ENCODE measurements around the gene ITIH4. TPM values are rescaled to one million over a fixed set of nuclear protein-coding genes. Genes with fewer than 3 reads are reported as not detected.

ITIH4 gene
- total RNA-seq, 1 experiment from 2014 or later, result not detected

- no peak within 1 kb of the TSS for H3K4me3 ChIP-seq
- H3K36me3 ChIP-seq, result no peaks in the 10 kb centered on the region
- no peaks in the 10 kb centered on the region for H3K27me3 ChIP-seq
- no peak for DNase-seq
- no peaks in the 10 kb centered on the region for H3K9me3 ChIP-seq
Measured at GRCh38 chr3:52794612-52795099, 35.8 kb downstream of the ITIH4 start, which contains the start of gene ITIH3. Gene ITIH3, plus strand, starts transcription at chr3:52794796. Its CDS starts 8 bp downstream, at chr3:52794804.

DNA sequence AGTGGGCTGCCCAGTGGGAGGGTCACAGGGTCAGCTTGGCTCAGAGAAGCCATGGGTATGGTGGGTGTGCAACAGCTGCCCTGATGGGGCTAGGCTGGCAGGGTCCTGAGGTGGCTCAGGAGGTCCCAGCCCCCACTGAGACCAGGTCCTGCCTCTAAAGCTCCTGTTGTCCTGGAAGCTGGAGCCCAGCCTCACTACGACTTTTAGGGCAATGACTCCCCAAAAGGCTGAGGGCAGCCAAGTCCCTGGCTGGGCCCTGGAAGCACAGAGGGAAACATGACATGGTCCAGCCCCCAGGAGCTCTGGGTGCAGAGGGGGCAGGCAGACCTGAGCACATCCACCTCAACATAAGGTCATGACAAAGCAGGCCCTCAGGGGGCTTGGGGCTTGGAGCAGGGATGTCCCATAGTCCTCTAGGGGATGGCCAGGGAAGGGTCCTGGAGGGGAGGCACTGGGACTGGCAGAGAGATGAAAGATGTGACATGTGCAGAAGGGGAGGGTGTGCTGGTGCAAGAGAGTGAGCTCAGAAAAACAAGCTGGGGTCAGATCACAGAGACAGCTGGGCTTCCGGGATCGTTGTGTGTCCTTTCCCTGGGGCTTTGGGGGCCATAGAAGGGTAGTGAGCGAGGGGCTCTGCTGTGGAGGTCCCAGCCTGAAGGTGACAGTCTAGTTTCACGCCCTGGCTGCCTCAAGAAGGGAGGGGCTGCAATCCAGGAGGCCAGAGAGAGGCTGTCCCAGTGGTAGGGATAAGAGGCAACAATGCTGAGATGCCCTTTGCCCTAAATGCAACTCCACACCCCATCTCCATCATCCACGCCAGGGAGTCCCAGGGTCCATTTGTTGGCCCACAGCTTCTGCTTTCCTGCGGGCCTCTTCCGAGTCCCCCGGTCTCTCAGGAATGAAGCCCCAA is 36.5 kb downstream of the ITIH4 start:
- DNase-seq, result no peak
- H3K27me3 ChIP-seq, result no peaks in the 10 kb centered on the region
- H3K36me3 ChIP-seq, result no peaks in the 10 kb centered on the region
- H3K4me3 ChIP-seq, result no peak overlapping the region
- H3K9me3 ChIP-seq, result no peaks in the 10 kb centered on the region

GRCh38 chr3:52792961-52793695 is 37.3 kb downstream of the ITIH4 start:
- H3K9me3 ChIP-seq, result no peaks in the 10 kb centered on the region
- H3K4me3 ChIP-seq, result no peak overlapping the region
- DNase-seq, result no peak
- H3K36me3 ChIP-seq, result no peaks in the 10 kb centered on the region
- no peaks in the 10 kb centered on the region for H3K27me3 ChIP-seq

- DNase-seq, result no peak
- Histone ChIP-seq H3K36me3 (no peaks in the 10 kb centered on the region), H3K4me3 (no peak overlapping the region), H3K9me3 (no peaks in the 10 kb centered on the region), H3K27me3 (no peaks in the 10 kb centered on the region)
Measured at GRCh38 chr3:52792413-52792812, 38.1 kb downstream of the ITIH4 start.

DNA sequence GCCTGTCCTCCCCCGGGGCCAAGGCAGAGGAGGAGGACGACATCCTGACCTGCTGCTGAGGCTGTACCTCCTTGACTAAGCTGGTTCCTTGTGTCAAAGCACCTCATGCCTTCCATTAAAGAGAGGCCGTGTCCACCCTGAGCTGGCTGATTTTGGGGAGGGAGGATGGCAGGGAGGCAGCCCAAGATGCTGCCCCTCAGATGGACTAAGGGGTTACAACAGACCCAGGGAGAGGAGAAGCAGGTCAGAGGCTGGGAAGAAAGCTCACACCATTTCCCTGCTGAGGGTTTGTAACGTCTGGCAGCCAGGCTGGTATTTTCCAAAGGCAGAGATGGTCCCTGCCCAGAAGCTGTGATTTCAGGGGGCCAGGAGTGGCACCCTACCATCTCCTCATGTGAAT is 38.5 kb downstream of the ITIH4 start:
- no peak for DNase-seq
- H3K9me3 ChIP-seq, result no peaks in the 10 kb centered on the region
- H3K27me3 ChIP-seq, result no peaks in the 10 kb centered on the region
- no peak overlapping the region for H3K4me3 ChIP-seq
- no peaks in the 10 kb centered on the region for H3K36me3 ChIP-seq

DNA sequence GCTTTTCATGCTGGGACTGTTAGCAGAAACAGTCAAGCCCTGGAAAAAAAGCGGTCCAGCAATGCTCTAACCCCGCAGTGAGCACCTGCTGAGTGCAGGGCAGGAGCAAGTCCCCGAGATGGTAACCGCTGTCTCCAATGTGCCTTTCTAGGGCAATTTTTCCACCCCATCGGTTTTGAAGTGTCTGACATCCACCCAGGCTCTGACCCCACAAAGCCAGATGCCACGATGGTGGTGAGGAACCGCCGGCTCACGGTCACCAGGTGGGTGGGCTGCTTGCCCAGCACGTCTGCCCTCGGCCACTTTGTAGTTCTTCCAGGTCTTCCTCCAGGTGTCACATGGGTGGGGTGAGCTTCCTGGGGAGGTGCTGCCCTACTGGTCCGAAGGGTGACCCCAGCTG is 39.1 kb downstream of the ITIH4 start:
- no peak for DNase-seq
- H3K36me3 ChIP-seq, result no peaks in the 10 kb centered on the region
- no peaks in the 10 kb centered on the region for H3K27me3 ChIP-seq
- no peak overlapping the region for H3K4me3 ChIP-seq
- no peaks in the 10 kb centered on the region for H3K9me3 ChIP-seq

- H3K4me3 ChIP-seq, result no peak overlapping the region
- no peaks in the 10 kb centered on the region for H3K27me3 ChIP-seq
- DNase-seq, result no peak
- H3K36me3 ChIP-seq, result no peaks in the 10 kb centered on the region
- H3K9me3 ChIP-seq, result no peaks in the 10 kb centered on the region
Measured at GRCh38 chr3:52790741-52791140, 39.7 kb downstream of the ITIH4 start.

DNA sequence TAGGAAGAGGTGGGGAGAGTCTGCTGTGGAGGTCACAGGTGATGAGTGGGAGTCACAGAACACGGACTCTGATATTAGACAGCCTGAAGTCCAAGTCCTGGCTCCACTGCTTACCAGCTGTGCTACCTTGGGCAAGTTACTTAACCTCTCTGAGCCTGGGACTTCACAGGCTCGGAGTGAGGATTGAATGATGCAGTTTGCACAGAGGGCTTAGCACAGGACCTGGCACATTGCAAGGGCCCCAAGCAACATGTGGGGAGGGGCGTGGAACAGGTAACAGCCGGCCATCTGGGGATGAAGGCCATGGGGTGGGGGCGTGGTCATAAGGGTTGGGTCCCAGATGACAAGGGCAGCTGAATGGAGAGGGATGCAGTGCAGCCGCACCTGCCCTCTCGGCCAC is 40.1 kb downstream of the ITIH4 start:
- Histone ChIP-seq H3K9me3 (no peaks in the 10 kb centered on the region), H3K27me3 (no peaks in the 10 kb centered on the region), H3K36me3 (no peaks in the 10 kb centered on the region), H3K4me3 (no peak overlapping the region)
- DNase-seq, result no peak

GRCh38 chr3:52789746-52790040 is 40.8 kb downstream of the ITIH4 start:
- Histone ChIP-seq H3K9me3 (no peaks in the 10 kb centered on the region), H3K4me3 (no peak overlapping the region), H3K27me3 (no peaks in the 10 kb centered on the region), H3K36me3 (no peaks in the 10 kb centered on the region)
- DNase-seq, result no peak

DNA sequence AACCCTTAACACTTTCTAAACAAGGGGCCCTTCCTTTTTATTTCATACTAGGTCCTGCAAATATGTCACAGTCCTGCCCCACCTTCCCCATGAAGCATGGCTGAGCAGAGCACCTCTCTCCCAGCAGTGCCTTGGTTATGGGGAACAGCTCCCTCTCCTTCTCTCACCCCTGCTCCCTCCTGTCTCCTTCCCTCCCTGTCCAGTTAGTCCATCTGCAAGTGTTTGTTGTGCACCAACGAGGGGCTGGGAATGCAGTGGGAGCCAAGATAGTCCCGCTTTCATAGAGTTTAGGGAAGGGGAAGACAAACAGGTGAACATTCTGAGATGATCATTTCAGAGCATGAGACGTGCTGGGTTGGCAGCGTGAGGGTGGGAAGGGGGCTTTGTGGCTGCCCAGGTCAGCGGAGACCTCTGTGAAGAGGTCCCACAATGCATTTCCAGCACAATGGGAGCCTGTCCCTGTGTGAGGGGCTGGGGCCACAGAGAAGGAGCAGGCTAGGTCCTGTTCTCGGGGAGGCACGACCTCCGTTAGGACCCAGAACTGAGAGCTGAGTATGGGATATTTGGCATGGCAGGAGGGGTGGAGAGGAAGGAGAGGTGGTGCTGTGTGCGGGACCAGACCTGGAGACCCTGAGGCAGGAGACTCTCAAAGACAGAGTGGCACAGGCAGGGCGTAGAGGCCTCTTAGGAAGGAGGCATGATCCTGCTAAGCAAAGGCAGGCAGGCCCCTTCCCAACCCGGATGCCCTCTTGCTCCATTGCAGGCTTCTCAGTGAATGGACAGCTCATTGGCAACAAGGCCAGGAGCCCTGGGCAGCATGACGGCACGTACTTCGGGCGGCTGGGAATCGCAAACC is 41.4 kb downstream of the ITIH4 start:
- DNase-seq, result no peak
- no peak overlapping the region for H3K4me3 ChIP-seq
- H3K27me3 ChIP-seq, result no peaks in the 10 kb centered on the region
- no peaks in the 10 kb centered on the region for H3K36me3 ChIP-seq
- H3K9me3 ChIP-seq, result no peaks in the 10 kb centered on the region

DNA sequence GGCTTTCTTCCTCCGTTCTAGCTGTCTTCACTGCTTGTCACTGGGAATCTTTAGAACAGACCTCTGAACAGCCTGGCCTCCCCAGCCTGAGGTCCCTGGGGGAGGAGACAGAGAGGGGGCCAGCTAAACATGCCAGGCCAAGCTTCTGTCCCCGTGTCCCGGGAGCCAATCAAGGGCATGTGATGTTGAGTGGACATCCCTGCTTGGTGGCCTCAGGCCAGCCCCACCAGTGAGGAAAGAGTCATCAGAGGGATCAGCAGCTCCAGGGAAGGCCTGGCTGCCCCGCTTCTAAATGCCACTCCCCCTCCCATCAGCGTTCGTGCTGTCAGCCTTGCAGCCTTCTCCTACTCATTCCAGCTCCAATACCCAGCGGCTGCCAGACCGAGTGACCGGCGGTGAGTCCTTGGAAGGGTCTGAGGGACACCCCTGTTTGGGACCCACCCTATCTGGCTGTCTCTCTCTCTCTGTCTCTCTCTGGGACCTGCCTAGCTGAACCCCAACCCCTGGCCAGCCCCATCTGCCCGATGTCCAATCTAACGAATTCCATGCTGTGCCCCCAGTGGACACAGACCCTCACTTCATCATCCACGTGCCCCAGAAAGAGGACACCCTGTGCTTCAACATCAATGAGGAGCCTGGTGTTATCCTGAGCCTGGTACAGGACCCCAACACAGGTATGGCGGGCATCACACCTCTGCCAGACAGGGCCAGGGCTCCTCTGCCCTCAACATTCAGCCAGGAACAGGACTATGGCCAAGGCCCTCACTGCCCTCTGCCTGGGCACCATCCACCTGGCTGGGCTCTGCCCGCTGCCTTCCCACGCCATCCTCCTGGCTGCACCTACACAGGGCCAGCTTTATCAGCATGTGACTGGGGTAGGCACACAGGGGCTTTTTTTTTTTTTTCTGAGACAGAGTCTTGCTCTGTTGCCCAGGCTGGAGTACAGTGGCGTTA is 42.5 kb downstream of the ITIH4 start:
- DNase-seq, result no peak
- no peaks in the 10 kb centered on the region for H3K27me3 ChIP-seq
- no peaks in the 10 kb centered on the region for H3K36me3 ChIP-seq
- H3K9me3 ChIP-seq, result no peaks in the 10 kb centered on the region
- H3K4me3 ChIP-seq, result no peak overlapping the region

DNA sequence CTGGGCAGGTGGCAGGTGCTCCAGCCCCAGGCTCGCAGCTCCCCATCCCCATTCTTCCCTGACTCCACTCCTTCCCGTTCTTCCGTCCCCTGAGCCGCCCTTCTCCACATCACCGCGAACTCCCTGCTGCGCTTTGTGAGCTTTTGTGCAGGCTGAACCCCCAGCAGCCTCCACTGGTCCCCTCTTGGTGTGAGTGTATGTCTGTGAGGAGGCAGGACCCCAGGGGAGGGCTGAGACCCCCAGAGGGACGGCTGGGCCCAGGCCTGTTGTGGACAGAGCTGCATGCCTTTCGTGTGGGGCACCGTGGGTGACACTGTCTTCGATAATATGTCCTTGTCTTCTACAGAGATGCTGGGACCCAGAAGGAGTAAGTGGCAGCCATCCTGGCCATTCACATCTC is 43.2 kb downstream of the ITIH4 start:
- Histone ChIP-seq H3K9me3 (no peaks in the 10 kb centered on the region), H3K36me3 (no peaks in the 10 kb centered on the region), H3K27me3 (no peaks in the 10 kb centered on the region), H3K4me3 (no peak overlapping the region)
- DNase-seq, result no peak

DNA sequence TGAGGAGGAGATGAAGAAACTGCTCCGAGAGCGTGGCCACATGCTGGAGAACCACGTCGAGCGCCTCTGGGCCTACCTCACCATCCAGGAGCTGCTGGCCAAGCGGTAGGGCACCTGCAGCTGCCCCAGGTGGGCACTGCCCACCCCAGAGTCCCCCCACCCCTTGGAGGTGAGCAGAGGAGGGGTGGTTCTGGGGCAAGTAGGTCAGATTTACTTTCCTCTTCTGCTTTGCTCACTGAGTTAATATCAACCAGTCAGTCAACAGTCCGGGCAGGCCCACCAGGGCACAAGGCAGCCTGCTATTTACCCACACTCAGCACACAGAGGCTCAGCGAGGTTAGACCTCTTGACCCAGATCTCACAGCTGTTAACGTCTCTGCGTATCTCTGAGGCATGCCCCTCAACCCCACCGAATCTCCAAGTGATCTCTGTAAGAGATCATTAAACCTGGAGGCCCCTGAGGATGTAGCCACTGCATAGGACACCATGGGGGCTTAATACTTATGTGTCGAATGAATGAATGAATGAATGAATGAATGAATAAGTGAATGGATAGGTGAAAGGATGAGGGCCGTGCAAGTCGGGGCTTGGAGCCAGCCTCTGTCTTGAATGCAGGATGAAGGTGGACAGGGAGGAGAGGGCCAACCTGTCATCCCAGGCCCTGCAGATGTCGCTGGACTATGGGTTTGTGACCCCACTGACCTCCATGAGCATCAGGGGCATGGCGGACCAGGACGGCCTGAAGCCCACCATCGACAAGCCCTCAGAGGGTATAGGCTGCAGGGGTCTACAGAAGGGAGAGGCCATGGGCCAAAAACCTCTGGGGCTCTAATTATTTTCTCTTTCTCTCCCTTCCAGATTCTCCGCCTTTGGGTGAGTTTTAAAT is 43.9 kb downstream of the ITIH4 start:
- Histone ChIP-seq H3K4me3 (no peak overlapping the region), H3K27me3 (no peaks in the 10 kb centered on the region), H3K36me3 (no peaks in the 10 kb centered on the region), H3K9me3 (no peaks in the 10 kb centered on the region)
- no peak for DNase-seq

- H3K36me3 ChIP-seq, result no peaks in the 10 kb centered on the region
Measured at GRCh38 chr3:52784931-52785590, 45.4 kb downstream of the ITIH4 start.

More at GRCh38 chr3:52784931-52785590, 45.4 kb downstream of the ITIH4 start:
- Histone ChIP-seq H3K27me3 (no peaks in the 10 kb centered on the region), H3K4me3 (no peak overlapping the region), H3K9me3 (no peaks in the 10 kb centered on the region)
- DNase-seq, result no peak
